ENCODE results near the gene RANGRF.

- TF ChIP-seq FOXK2 (IDR thresholded peaks at IDR 0.05) = no peak
- no peak for TF ChIP-seq ARNT (IDR thresholded peaks at IDR 0.05)
- no peak for TF ChIP-seq BHLHE40 (IDR thresholded peaks at IDR 0.05; ENCODE audit: borderline replicate concordance)
- TF ChIP-seq PKNOX1 (IDR thresholded peaks at IDR 0.05) = no peak
- TF ChIP-seq HDGF (IDR thresholded peaks at IDR 0.05; ENCODE audit: borderline replicate concordance) = no peak
- no peak for TF ChIP-seq ZNF384 (IDR thresholded peaks at IDR 0.05)
- no peak for TF ChIP-seq SP1 (IDR thresholded peaks at IDR 0.05)
- no peak for TF ChIP-seq FOXM1 (IDR thresholded peaks at IDR 0.05; ENCODE audit: borderline replicate concordance)
Measured at GRCh38 chr17:8327303-8327649, 38.8 kb downstream of the RANGRF start.
